ENCODE measurements around the gene TRPT1. TPM values are rescaled to one million over a fixed set of nuclear protein-coding genes. Genes with fewer than 3 reads are reported as not detected.

Gene TRPT1
- polyA plus RNA-seq, 2 of the 4 experiments (the other 2 are of a cell fraction) = 18.6 to 28.5 TPM

DNA sequence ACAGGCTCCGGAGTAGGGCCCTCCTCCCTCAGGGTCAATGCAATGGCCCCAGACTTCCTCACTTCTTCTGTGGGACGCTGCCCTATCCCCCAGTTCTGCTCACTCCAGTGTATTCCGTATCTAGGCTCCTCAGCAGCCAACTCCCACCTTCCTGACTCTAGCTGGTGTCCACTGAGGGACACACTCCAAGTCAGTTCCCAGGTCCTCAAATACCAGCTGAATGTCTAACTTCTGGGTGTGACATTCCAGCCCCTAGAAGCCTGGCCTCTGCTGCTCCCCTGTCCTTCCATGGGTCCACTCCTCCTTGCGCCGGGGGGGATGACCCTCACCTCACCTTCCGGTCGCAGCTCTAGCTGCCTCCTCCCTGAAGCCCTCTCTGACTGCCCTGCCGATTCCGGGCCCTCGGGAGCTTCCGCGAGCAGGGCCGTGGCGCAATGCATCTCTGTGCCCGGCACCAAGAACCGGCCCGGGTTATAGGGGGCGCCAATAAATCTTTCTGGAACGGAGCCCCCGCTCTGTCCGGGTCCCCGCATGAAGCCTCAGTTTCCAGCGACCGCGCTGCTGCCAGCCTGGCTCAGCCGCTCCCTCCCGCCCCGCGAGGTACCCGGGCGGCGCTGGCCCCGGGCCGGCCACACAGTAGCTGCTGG lies 43.0 kb upstream of the TRPT1 start:
- FAIRE-seq (no peak), DNase-seq (ENCODE audit: low read depth in 1 of 2, low spot score in 1 of 2) (peak in 1 of 2 experiments; percentile 76), ATAC-seq (peak; percentile 35 to 46)
- ChIA-PET POLR2A (interaction anchor here (0.8 to 5.9 kb wide), 11 partner anchors 8 to 83 kb away, joined by 3 to 53 read pairs (median 5); partner anchors contain the start of genes BAD, ESRRA, FKBP2 and GPR137), CTCF (interaction anchor here (1.1 to 16.0 kb wide), 11 partner anchors 8 to 499 kb away, joined by 3 to 220 read pairs (median 5); partner anchors contain the start of genes BAD, CATSPERZ, ESRRA and PLCB3)
- H3K27ac ChIP-seq = peak overlapping the region; percentile 94 to 97
- peak overlapping the region; percentile 97 for H3K4me2 ChIP-seq
- H3K4me3 ChIP-seq = peak overlapping the region; percentile 72
- H3K4me1 ChIP-seq = peaks cover 32% of the 10 kb centered on the region
- 4% methylated on average over 12 of the region's 34 CpGs for WGBS (ENCODE audit: missing lambda C conversion rate)
- H3K9me3 ChIP-seq = no peaks in the 10 kb centered on the region
- no peak for TF ChIP-seq HDAC2 (IDR thresholded peaks at IDR 0.05)
- TF ChIP-seq, protein P1, sequence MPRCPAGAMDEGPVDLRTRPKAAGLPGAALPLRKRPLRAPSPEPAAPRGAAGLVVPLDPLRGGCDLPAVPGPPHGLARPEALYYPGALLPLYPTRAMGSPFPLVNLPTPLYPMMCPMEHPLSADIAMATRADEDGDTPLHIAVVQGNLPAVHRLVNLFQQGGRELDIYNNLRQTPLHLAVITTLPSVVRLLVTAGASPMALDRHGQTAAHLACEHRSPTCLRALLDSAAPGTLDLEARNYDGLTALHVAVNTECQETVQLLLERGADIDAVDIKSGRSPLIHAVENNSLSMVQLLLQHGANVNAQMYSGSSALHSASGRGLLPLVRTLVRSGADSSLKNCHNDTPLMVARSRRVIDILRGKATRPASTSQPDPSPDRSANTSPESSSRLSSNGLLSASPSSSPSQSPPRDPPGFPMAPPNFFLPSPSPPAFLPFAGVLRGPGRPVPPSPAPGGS (IDR thresholded peaks at IDR 0.05) = 0 out of 3 replicates have a peak, but pooled peaks have one; percentile 29
- TF ChIP-seq KDM1A (IDR thresholded peaks at IDR 0.05; ENCODE audit: low read depth) = no peak
- TF ChIP-seq EP300 (IDR thresholded peaks at IDR 0.05) = no peak
- no peak for TF ChIP-seq FOSL2 (IDR thresholded peaks at IDR 0.05)
- TF ChIP-seq FOSL2 (CRISPR knock-in tag; IDR thresholded peaks at IDR 0.05) = no peak
- no peak; the same call in 1 of the 2 replicates for TF ChIP-seq RNF2 (IDR thresholded peaks at IDR 0.05; ENCODE audit: borderline replicate concordance, low read depth)
- TF ChIP-seq TFCP2L1 (CRISPR knock-in tag; IDR thresholded peaks at IDR 0.05) = peak; percentile 16; the same call in 1 of the 2 replicates
- TF ChIP-seq, protein P2, sequence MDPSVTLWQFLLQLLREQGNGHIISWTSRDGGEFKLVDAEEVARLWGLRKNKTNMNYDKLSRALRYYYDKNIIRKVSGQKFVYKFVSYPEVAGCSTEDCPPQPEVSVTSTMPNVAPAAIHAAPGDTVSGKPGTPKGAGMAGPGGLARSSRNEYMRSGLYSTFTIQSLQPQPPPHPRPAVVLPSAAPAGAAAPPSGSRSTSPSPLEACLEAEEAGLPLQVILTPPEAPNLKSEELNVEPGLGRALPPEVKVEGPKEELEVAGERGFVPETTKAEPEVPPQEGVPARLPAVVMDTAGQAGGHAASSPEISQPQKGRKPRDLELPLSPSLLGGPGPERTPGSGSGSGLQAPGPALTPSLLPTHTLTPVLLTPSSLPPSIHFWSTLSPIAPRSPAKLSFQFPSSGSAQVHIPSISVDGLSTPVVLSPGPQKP (IDR thresholded peaks at IDR 0.05; ENCODE audit: low read depth, low read length) = no peak
- TF ChIP-seq GATA3 (IDR thresholded peaks at IDR 0.05; ENCODE audit: borderline replicate concordance) = peak; percentile 8; the same call in 1 of the 2 replicates
- no peak for TF ChIP-seq RFX5 (IDR thresholded peaks at IDR 0.05)
- no peak; a peak in 1 of 5 replicates for TF ChIP-seq JUN (IDR thresholded peaks at IDR 0.05)
- 0 out of 2 replicates have a peak, but pooled peaks have one; percentile 53 for TF ChIP-seq FOSB (CRISPR knock-in tag; IDR thresholded peaks at IDR 0.05)
- TF ChIP-seq CBX2 (IDR thresholded peaks at IDR 0.05; ENCODE audit: borderline replicate concordance, low read depth) = no peak
- TF ChIP-seq MYC (IDR thresholded peaks at IDR 0.05; ENCODE audit: borderline replicate concordance, low read length) = no peak
- TF ChIP-seq, protein P3, sequence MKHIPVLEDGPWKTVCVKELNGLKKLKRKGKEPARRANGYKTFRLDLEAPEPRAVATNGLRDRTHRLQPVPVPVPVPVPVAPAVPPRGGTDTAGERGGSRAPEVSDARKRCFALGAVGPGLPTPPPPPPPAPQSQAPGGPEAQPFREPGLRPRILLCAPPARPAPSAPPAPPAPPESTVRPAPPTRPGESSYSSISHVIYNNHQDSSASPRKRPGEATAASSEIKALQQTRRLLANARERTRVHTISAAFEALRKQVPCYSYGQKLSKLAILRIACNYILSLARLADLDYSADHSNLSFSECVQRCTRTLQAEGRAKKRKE (CRISPR knock-in tag; IDR thresholded peaks at IDR 0.05; ENCODE audit: low read depth) = no peak; the same call in 1 of the 2 replicates
- TF ChIP-seq EHMT2 (IDR thresholded peaks at IDR 0.05; ENCODE audit: low read depth) = no peak
- TF ChIP-seq SREBF2 (IDR thresholded peaks at IDR 0.05) = no peak
- no peak for TF ChIP-seq BHLHE40 (IDR thresholded peaks at IDR 0.05; ENCODE audit: low read depth, low read length)
- TF ChIP-seq, protein P4, sequence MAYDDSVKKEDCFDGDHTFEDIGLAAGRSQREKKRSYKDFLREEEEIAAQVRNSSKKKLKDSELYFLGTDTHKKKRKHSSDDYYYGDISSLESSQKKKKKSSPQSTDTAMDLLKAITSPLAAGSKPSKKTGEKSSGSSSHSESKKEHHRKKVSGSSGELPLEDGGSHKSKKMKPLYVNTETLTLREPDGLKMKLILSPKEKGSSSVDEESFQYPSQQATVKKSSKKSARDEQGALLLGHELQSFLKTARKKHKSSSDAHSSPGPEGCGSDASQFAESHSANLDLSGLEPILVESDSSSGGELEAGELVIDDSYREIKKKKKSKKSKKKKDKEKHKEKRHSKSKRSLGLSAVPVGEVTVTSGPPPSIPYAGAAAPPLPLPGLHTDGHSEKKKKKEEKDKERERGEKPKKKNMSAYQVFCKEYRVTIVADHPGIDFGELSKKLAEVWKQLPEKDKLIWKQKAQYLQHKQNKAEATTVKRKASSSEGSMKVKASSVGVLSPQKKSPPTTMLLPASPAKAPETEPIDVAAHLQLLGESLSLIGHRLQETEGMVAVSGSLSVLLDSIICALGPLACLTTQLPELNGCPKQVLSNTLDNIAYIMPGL (CRISPR knock-in tag; IDR thresholded peaks at IDR 0.05; ENCODE audit: borderline replicate concordance) = peak; percentile 22; the same call in 1 of the 2 replicates
- TF ChIP-seq CBX8 (IDR thresholded peaks at IDR 0.05) = no peak
- no peak for TF ChIP-seq CHD4 (IDR thresholded peaks at IDR 0.05; ENCODE audit: borderline replicate concordance)
- no peak for TF ChIP-seq ESRRA (IDR thresholded peaks at IDR 0.05; ENCODE audit: borderline replicate concordance, low read length)
- 0 out of 3 replicates have a peak, but pooled peaks have one; percentile 2 for TF ChIP-seq SMC3 (IDR thresholded peaks at IDR 0.05)
- 0 out of 2 replicates have a peak, but pooled peaks have one; percentile 31 for TF ChIP-seq KDM5A (IDR thresholded peaks at IDR 0.05)
- no peak for TF ChIP-seq CHD2 (IDR thresholded peaks at IDR 0.05; ENCODE audit: low read length, partially characterized antibody)
- TF ChIP-seq MAFK (IDR thresholded peaks at IDR 0.05; ENCODE audit: partially characterized antibody) = no peak
- TF ChIP-seq POLR2A (IDR thresholded peaks at IDR 0.05; ENCODE audit: low read length) = no peak
- no peak for TF ChIP-seq PHF8 (IDR thresholded peaks at IDR 0.05; ENCODE audit: borderline replicate concordance, low read depth)
- TF ChIP-seq HOXB5 (CRISPR knock-in tag; IDR thresholded peaks at IDR 0.05) = no peak
- no peak for TF ChIP-seq EHF (CRISPR knock-in tag; IDR thresholded peaks at IDR 0.05)
- TF ChIP-seq MAZ (IDR thresholded peaks at IDR 0.05; ENCODE audit: borderline replicate concordance, low read depth, low read length) = no peak
- no peak for TF ChIP-seq HOXB13 (CRISPR knock-in tag; IDR thresholded peaks at IDR 0.05; ENCODE audit: low read depth)
- TF ChIP-seq, protein P5, sequence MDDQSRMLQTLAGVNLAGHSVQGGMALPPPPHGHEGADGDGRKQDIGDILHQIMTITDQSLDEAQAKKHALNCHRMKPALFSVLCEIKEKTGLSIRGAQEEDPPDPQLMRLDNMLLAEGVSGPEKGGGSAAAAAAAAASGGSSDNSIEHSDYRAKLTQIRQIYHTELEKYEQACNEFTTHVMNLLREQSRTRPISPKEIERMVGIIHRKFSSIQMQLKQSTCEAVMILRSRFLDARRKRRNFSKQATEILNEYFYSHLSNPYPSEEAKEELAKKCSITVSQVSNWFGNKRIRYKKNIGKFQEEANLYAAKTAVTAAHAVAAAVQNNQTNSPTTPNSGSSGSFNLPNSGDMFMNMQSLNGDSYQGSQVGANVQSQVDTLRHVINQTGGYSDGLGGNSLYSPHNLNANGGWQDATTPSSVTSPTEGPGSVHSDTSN (IDR thresholded peaks at IDR 0.05) = peak; percentile 52
- TF ChIP-seq POLR2AphosphoS2 (conservative IDR thresholded peaks at IDR 0.05; ENCODE audit: low read length) = no peak; the same call in 1 of the 2 replicates
- no peak for TF ChIP-seq ZNF302 (CRISPR knock-in tag; IDR thresholded peaks at IDR 0.05)
- no peak for TF ChIP-seq JUNB (IDR thresholded peaks at IDR 0.05)

Data from A549 (cell line).